Astrocyte of the hippocampus (primary cell): ENCODE measurements around the gene MTIF3.

Experiments
- DNase-seq: peaks from one replicate; pipeline ENCODE4 v3.0.0; 2011; ENCODE audit warnings: low read depth, low spot score

MTIF3 gene

GRCh38 chr13:27449936-27450828 is at the start of gene MTIF3:
Gene MTIF3 (minus strand): TSS chr13:27450564. CDS start chr13:27440448, 10,116 bp downstream.
- DNase-seq, result peak; percentile 96

- no peak for DNase-seq
Observed at GRCh38 chr13:27497563-27498230, 47.3 kb upstream of the MTIF3 start.

- DNase-seq, result no peak
Observed at GRCh38 chr13:27496536-27497273, 46.3 kb upstream of the MTIF3 start.

GRCh38 chr13:27496006-27496405 is 45.6 kb upstream of the MTIF3 start:
- no peak for DNase-seq

GRCh38 chr13:27495551-27495950 is 45.2 kb upstream of the MTIF3 start:
- DNase-seq, result no peak

GRCh38 chr13:27493981-27494380 is 43.6 kb upstream of the MTIF3 start:
- DNase-seq, result no peak

- DNase-seq, result no peak
Observed at GRCh38 chr13:27489456-27489855, 39.1 kb upstream of the MTIF3 start.

- no peak for DNase-seq
Observed at GRCh38 chr13:27487776-27488175, 37.4 kb upstream of the MTIF3 start.

GRCh38 chr13:27483421-27483820 is 33.1 kb upstream of the MTIF3 start:
- DNase-seq, result no peak

GRCh38 chr13:27482983-27483382 is 32.6 kb upstream of the MTIF3 start:
- DNase-seq, result no peak

GRCh38 chr13:27481766-27482165 is 31.4 kb upstream of the MTIF3 start:
- peak; percentile 41 for DNase-seq

GRCh38 chr13:27476943-27477703 is 26.8 kb upstream of the MTIF3 start:
- DNase-seq, result peak; percentile 3

- DNase-seq, result no peak
Observed at GRCh38 chr13:27474751-27475268, 24.4 kb upstream of the MTIF3 start.

- no peak for DNase-seq
Observed at GRCh38 chr13:27472941-27473340, 22.6 kb upstream of the MTIF3 start.

- no peak for DNase-seq
Observed at GRCh38 chr13:27472441-27472840, 22.1 kb upstream of the MTIF3 start.

GRCh38 chr13:27470075-27470820 is 19.9 kb upstream of the MTIF3 start:
- no peak for DNase-seq

- no peak for DNase-seq
Observed at GRCh38 chr13:27466513-27466912, 16.1 kb upstream of the MTIF3 start.

GRCh38 chr13:27465611-27466010 is 15.2 kb upstream of the MTIF3 start:
- DNase-seq, result no peak

GRCh38 chr13:27463500-27463899 is 13.1 kb upstream of the MTIF3 start:
- no peak for DNase-seq

- no peak for DNase-seq
Observed at GRCh38 chr13:27461940-27462584, 11.7 kb upstream of the MTIF3 start.
